Kasumi-1 (cell line): ENCODE data around the gene STAC2.

Experiments used
- DNase-seq, 2 experiments: peaks; one replicate each; lab custom pipeline; 2025; lab: John Stamatoyannopoulos, UW

The STAC2 gene

GRCh38 chr17:39231591-39232551, 6.1 kb upstream of the STAC2 start:
- peak; percentile 16 to 47 for DNase-seq

GRCh38 chr17:39231091-39231561, 5.4 kb upstream of the STAC2 start:
- DNase-seq, result no peak

GRCh38 chr17:39230361-39230760, 4.6 kb upstream of the STAC2 start:
- DNase-seq, result no peak

GRCh38 chr17:39229274-39229913, 3.6 kb upstream of the STAC2 start:
- peak; percentile 30 to 45 for DNase-seq

GRCh38 chr17:39227364-39227919, 1.7 kb upstream of the STAC2 start:
- no peak for DNase-seq

GRCh38 chr17:39225959-39226683, 376 bp upstream of the STAC2 start:
- no peak for DNase-seq

GRCh38 chr17:39224778-39225307, 902 bp downstream of the STAC2 start:
- DNase-seq, result no peak

GRCh38 chr17:39223907-39224777, 1.6 kb downstream of the STAC2 start:
- no peak for DNase-seq

GRCh38 chr17:39222866-39223834, 2.6 kb downstream of the STAC2 start:
- DNase-seq, result no peak

- DNase-seq, result no peak
Observed at GRCh38 chr17:39222151-39222550, 3.6 kb downstream of the STAC2 start.

- no peak for DNase-seq
Observed at GRCh38 chr17:39221572-39221971, 4.2 kb downstream of the STAC2 start.

- DNase-seq, result no peak
Observed at GRCh38 chr17:39219647-39220154, 6.0 kb downstream of the STAC2 start.

- DNase-seq, result no peak
Observed at GRCh38 chr17:39218906-39219305, 6.8 kb downstream of the STAC2 start.

- no peak for DNase-seq
Observed at GRCh38 chr17:39217734-39218369, 7.9 kb downstream of the STAC2 start.

- DNase-seq, result no peak
Observed at GRCh38 chr17:39213852-39214251, 11.9 kb downstream of the STAC2 start.

GRCh38 chr17:39212841-39213480, 12.8 kb downstream of the STAC2 start:
- DNase-seq, result no peak

GRCh38 chr17:39212195-39212810, 13.4 kb downstream of the STAC2 start:
- DNase-seq, result no peak

- DNase-seq, result no peak
Observed at GRCh38 chr17:39210093-39210434, 15.7 kb downstream of the STAC2 start.
